ENCODE measurements around the gene CCL2. TPM values are rescaled to one million over a fixed set of nuclear protein-coding genes. Genes with fewer than 3 reads are reported as not detected.

CCL2 gene
- total RNA-seq, 1 experiment from 2014 or later, result 1.4 TPM

DNA sequence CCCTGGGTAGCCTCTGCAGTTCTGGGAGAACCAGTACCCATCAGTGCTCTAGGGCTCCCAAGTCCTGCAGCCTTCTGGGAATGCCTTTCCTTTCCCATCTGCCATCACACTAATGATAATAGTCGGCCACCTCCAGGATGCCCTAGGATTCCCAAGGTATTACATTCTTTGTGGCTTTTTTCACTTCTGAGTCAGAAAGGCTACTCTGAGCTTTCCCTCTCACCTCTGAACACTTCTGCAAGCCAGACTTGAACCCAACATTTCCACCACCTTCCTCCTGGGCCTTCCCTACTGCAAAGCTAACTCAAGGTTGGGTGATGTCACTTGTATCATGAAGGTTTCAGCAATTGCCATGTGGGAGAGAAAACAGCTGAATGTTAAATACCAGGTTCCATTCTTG lies 49.7 kb upstream of the CCL2 start:
- TF ChIP-seq, protein P1, sequence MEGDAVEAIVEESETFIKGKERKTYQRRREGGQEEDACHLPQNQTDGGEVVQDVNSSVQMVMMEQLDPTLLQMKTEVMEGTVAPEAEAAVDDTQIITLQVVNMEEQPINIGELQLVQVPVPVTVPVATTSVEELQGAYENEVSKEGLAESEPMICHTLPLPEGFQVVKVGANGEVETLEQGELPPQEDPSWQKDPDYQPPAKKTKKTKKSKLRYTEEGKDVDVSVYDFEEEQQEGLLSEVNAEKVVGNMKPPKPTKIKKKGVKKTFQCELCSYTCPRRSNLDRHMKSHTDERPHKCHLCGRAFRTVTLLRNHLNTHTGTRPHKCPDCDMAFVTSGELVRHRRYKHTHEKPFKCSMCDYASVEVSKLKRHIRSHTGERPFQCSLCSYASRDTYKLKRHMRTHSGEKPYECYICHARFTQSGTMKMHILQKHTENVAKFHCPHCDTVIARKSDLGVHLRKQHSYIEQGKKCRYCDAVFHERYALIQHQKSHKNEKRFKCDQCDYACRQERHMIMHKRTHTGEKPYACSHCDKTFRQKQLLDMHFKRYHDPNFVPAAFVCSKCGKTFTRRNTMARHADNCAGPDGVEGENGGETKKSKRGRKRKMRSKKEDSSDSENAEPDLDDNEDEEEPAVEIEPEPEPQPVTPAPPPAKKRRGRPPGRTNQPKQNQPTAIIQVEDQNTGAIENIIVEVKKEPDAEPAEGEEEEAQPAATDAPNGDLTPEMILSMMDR (conservative IDR thresholded peaks at IDR 0.05), result no peak
- H3K27ac Mint-ChIP-seq, result 0 out of 7 replicates have a peak overlapping the region, but pooled peaks of 1 of the 3 experiments have one; percentile 44
- H4K91ac ChIP-seq (ENCODE audit: insufficient read length, low read depth, low read length), result no peak overlapping the region
- H2BK15ac ChIP-seq (ENCODE audit: low read depth, low read length), result no peak overlapping the region
- no peak overlapping the region for H2BK5ac ChIP-seq (ENCODE audit: insufficient read length, low read length)
- no peaks in the 10 kb centered on the region for H4K20me1 ChIP-seq (ENCODE audit: control insufficient read depth, insufficient read depth, insufficient read length)
- H3K4me2 ChIP-seq (ENCODE audit: insufficient read depth, insufficient read length, low read length), result no peak overlapping the region
- no peak overlapping the region; a peak in 1 of 5 replicates for H3K4me3 Mint-ChIP-seq
- H3K9me3 Mint-ChIP-seq, result peaks cover 0 to 14% of the 10 kb centered on the region in 2 experiments; a peak in 4 of 5 replicates
- 0 out of 7 replicates have a peak, but pooled peaks cover 0 to 4% (median 0%) of the 10 kb centered on the region in 3 experiments for H3K36me3 Mint-ChIP-seq (ENCODE audit: insufficient read depth in 1 of 3, low read depth in 3 of 3)
- no peak overlapping the region for H4K8ac ChIP-seq (replicated peaks; ENCODE audit: insufficient read length, low read depth, low read length)
- H3K27me3 Mint-ChIP-seq (ENCODE audit: low read depth), result peaks cover 9% of the 10 kb centered on the region
- H3K4me1 ChIP-seq (ENCODE audit: insufficient read depth, low read length), result no peaks in the 10 kb centered on the region
- no peaks in the 10 kb centered on the region for H3K27me3 ChIP-seq (ENCODE audit: insufficient read depth, low read length)
- no peak overlapping the region for H3K27ac ChIP-seq (ENCODE audit: insufficient read length, low read depth, low read length)
- DNase-seq, result no peak
- H2AK5ac ChIP-seq (ENCODE audit: insufficient read length, low read length), result no peak overlapping the region
- no peaks in the 10 kb centered on the region for H3K23me2 ChIP-seq (ENCODE audit: insufficient read length, low read depth, low read length, poor library complexity, severe bottlenecking)
- WGBS (ENCODE audit: extremely low coverage, insufficient read length, low lambda C conversion rate), result no CpG with 5 or more reads among the region's 1 CpG
- no peaks in the 10 kb centered on the region for H3K9me3 ChIP-seq (ENCODE audit: control insufficient read depth, low read depth, low read length)
- H3K79me1 ChIP-seq (ENCODE audit: insufficient read depth, low read depth, low read length, poor library complexity, severe bottlenecking), result no peaks in the 10 kb centered on the region
- no peak overlapping the region for H2BK12ac ChIP-seq (ENCODE audit: insufficient read length, low read depth, low read length)
- no peak overlapping the region for H3T11ph ChIP-seq (ENCODE audit: low read length)
- no peak overlapping the region for H3K18ac ChIP-seq (ENCODE audit: insufficient read length, low read depth, low read length)
- no peak overlapping the region for H3K4ac ChIP-seq (ENCODE audit: low read depth, low read length)
- H2AFZ ChIP-seq (ENCODE audit: low read length), result no peak overlapping the region
- no peaks in the 10 kb centered on the region for H3K79me2 ChIP-seq (ENCODE audit: insufficient read depth, low read length)
- H3K4me1 Mint-ChIP-seq, result peaks cover 0 to 4% of the 10 kb centered on the region in 2 experiments; a peak in 2 of 4 replicates
- no peak overlapping the region for H3K9ac ChIP-seq (ENCODE audit: extremely low read depth, insufficient read length, low read length)
- H2BK20ac ChIP-seq (ENCODE audit: low read depth, low read length, poor library complexity, severe bottlenecking), result no peak overlapping the region
- no peak overlapping the region for H4K5ac ChIP-seq (ENCODE audit: insufficient read length, low read depth, low read length)
- H3K23ac ChIP-seq (ENCODE audit: insufficient read length, low read depth, low read length), result no peak overlapping the region
- H3K56ac ChIP-seq (ENCODE audit: insufficient read length, low read depth, low read length), result no peak overlapping the region
- no peak overlapping the region for H3K14ac ChIP-seq (ENCODE audit: insufficient read depth, low read length)
- H2BK120ac ChIP-seq (ENCODE audit: low read depth, low read length, poor library complexity, severe bottlenecking), result no peak overlapping the region
